ENCODE data around the gene SFRP4. TPM values are rescaled to one million over a fixed set of nuclear protein-coding genes. Genes with fewer than 3 reads are reported as not detected.

The SFRP4 gene
- total RNA-seq, 1 experiment from 2014 or later, result not detected

GRCh38 chr7:37918526-37918925 is 1.9 kb upstream of the SFRP4 start:
- POLR2A ChIA-PET, result no interaction called here
- BruUV-seq (replicated peaks), result no TSS peak
- Mint-ChIP-seq H3K36me3 (ENCODE audit: insufficient read depth, unreplicated experiment) (no peaks in the 10 kb centered on the region), H3K27me3 (ENCODE audit: insufficient read depth, unreplicated experiment) (peaks cover 37% of the 10 kb centered on the region), H3K4me1 (ENCODE audit: low read depth, unreplicated experiment) (peaks cover 6% of the 10 kb centered on the region), H3K27ac (ENCODE audit: unreplicated experiment) (no peak overlapping the region), H3K9me3 (ENCODE audit: unreplicated experiment) (no peaks in the 10 kb centered on the region), H3K4me3 (ENCODE audit: unreplicated experiment) (no peak overlapping the region)
- CTCF ChIA-PET, result interaction anchor here (1.5 to 1.6 kb wide), 2 partner anchors 17 to 32 kb away, joined by 3 to 4 read pairs; no protein-coding TSS in a partner anchor
- Histone ChIP-seq H3K27me3 (replicated peaks; ENCODE audit: control insufficient read depth, insufficient read depth, low read length) (no peaks in the 10 kb centered on the region; the same call in none of the 2 replicates), H3K36me3 (ENCODE audit: control insufficient read depth, insufficient read depth, low read length) (no peaks in the 10 kb centered on the region), H3K4me1 (peaks cover 9% of the 10 kb centered on the region; the same call in 1 of the 2 replicates), H3K9me3 (no peaks in the 10 kb centered on the region), H3K4me3 (ENCODE audit: low read depth, low read length) (no peak overlapping the region)
- no peak for DNase-seq
- intact Hi-C loops (cut with micrococcal nuclease; ENCODE audit: unreplicated experiment), result loop anchor here (5.0 to 10.0 kb wide), 2 partner anchors 126 to 304 kb away; no protein-coding TSS in a partner anchor
- TF ChIP-seq CTCF (IDR thresholded peaks at IDR 0.05; ENCODE audit: insufficient read depth in 1 of 2, low read depth in 1 of 2, low read length in 1 of 2, severe bottlenecking in 1 of 2, unreplicated experiment in 1 of 2), result no peak

- no peak for DNase-seq
- ChIA-PET CTCF (interaction anchor here (0.6 to 1.8 kb wide), 3 partner anchors 9 to 21 kb away, joined by 5 to 11 read pairs (median 5); no protein-coding TSS in a partner anchor), POLR2A (no interaction called here)
- Mint-ChIP-seq H3K27me3 (ENCODE audit: insufficient read depth, unreplicated experiment) (peaks cover 36% of the 10 kb centered on the region), H3K4me1 (ENCODE audit: low read depth, unreplicated experiment) (peaks cover 6% of the 10 kb centered on the region), H3K27ac (ENCODE audit: unreplicated experiment) (no peak overlapping the region), H3K4me3 (ENCODE audit: unreplicated experiment) (peak overlapping the region; percentile 45), H3K36me3 (ENCODE audit: insufficient read depth, unreplicated experiment) (no peaks in the 10 kb centered on the region), H3K9me3 (ENCODE audit: unreplicated experiment) (no peaks in the 10 kb centered on the region)
- no peaks in the 10 kb centered on the region; the same call in none of the 2 replicates for H3K27me3 ChIP-seq (replicated peaks; ENCODE audit: control insufficient read depth, insufficient read depth, low read length)
- no peaks in the 10 kb centered on the region for H3K9me3 ChIP-seq
- TF ChIP-seq CTCF (IDR thresholded peaks at IDR 0.05; ENCODE audit: insufficient read depth in 1 of 2, low read depth in 1 of 2, low read length in 1 of 2, severe bottlenecking in 1 of 2, unreplicated experiment in 1 of 2), result no peak
- BruUV-seq (replicated peaks), result no TSS peak
- H3K4me1 ChIP-seq, result peaks cover 9% of the 10 kb centered on the region; the same call in 1 of the 2 replicates
- H3K4me3 ChIP-seq (ENCODE audit: low read depth, low read length), result peak overlapping the region; percentile 27; the same call in 1 of the 2 replicates
- intact Hi-C loops (cut with micrococcal nuclease; ENCODE audit: unreplicated experiment), result loop anchor here (5.0 to 10.0 kb wide), 2 partner anchors 129 to 306 kb away; no protein-coding TSS in a partner anchor
- no peaks in the 10 kb centered on the region for H3K36me3 ChIP-seq (ENCODE audit: control insufficient read depth, insufficient read depth, low read length)
Observed at GRCh38 chr7:37916017-37916672, 472 bp downstream of the SFRP4 start.

GRCh38 chr7:37915438-37915837 is 1.2 kb downstream of the SFRP4 start:
- DNase-seq, result no peak
- ChIA-PET POLR2A (no interaction called here), CTCF (no interaction called here)
- Histone ChIP-seq H3K4me3 (ENCODE audit: low read depth, low read length) (no peak overlapping the region), H3K36me3 (ENCODE audit: control insufficient read depth, insufficient read depth, low read length) (no peaks in the 10 kb centered on the region), H3K4me1 (peaks cover 5% of the 10 kb centered on the region; the same call in 1 of the 2 replicates), H3K9me3 (no peaks in the 10 kb centered on the region), H3K27me3 (replicated peaks; ENCODE audit: control insufficient read depth, insufficient read depth, low read length) (no peaks in the 10 kb centered on the region; the same call in none of the 2 replicates)
- intact Hi-C loops (cut with micrococcal nuclease; ENCODE audit: unreplicated experiment), result loop anchor here (5.0 to 10.0 kb wide), 2 partner anchors 129 to 307 kb away; no protein-coding TSS in a partner anchor
- no TSS peak for BruUV-seq (replicated peaks)
- Mint-ChIP-seq H3K27ac (ENCODE audit: unreplicated experiment) (no peak overlapping the region), H3K9me3 (ENCODE audit: unreplicated experiment) (no peaks in the 10 kb centered on the region), H3K27me3 (ENCODE audit: insufficient read depth, unreplicated experiment) (peaks cover 34% of the 10 kb centered on the region), H3K36me3 (ENCODE audit: insufficient read depth, unreplicated experiment) (no peaks in the 10 kb centered on the region), H3K4me3 (ENCODE audit: unreplicated experiment) (no peak overlapping the region), H3K4me1 (ENCODE audit: low read depth, unreplicated experiment) (peaks cover 5% of the 10 kb centered on the region)
- TF ChIP-seq CTCF (IDR thresholded peaks at IDR 0.05; ENCODE audit: insufficient read depth in 1 of 2, low read depth in 1 of 2, low read length in 1 of 2, severe bottlenecking in 1 of 2, unreplicated experiment in 1 of 2), result no peak

Measured in Caco-2 (cell line).